HG03135 (cell line): ENCODE results near the gene MDFIC.

Experiments
- ATAC-seq: cut with Tn5 transposase; IDR thresholded peaks from one replicate; pipeline ENCODE4 v1.9.1; 2021; ENCODE audit warnings: mild to moderate bottlenecking, moderate library complexity; ENCODE audit not compliant: unreplicated experiment

MDFIC gene

DNA sequence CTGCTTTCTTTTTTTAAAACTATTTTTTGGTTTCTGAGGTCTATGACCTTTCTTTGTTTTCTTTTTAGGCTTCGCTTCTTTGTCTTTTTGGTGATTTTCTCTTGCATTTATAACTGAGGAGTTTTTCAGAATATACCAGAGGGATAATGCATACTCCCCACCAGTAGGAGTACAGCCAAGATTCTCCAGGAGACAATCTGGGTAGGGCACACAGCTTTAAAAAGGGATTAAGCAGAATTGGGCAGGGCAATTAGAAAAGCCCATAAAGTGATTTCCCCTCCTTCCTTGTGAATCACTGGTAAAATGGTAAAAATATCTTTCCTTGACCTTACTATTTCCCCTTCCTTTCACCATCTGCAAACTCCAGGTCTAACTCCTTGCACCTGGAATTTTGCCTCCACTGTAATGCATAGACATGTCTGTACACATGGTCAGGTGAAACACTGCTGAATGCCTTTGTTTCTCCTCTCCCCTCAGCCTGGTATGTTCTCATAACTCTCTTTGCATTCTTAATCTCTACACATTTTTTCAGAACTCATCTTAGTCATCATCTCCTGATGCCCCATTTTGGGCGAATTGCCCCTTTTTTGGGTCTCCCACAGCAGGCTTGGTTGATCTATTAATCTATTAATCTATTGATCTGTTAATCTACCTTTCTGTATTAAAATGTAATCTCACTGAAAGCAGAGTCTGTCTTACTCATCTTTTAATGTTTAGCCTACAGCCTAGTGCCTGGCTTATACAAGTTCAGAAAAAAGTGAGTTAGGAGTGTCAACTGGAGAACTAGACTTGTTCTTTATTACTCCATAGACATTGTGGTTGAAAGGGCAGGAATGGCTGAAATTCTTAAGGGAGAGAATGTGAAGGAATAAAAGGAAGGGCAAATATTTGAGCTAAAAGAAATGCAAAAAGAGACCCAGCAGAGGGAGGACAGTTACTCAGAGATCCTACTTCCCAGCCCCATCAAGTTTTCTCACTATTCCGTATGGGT is 64.6 kb downstream of the MDFIC start:
- ATAC-seq = no peak

DNA sequence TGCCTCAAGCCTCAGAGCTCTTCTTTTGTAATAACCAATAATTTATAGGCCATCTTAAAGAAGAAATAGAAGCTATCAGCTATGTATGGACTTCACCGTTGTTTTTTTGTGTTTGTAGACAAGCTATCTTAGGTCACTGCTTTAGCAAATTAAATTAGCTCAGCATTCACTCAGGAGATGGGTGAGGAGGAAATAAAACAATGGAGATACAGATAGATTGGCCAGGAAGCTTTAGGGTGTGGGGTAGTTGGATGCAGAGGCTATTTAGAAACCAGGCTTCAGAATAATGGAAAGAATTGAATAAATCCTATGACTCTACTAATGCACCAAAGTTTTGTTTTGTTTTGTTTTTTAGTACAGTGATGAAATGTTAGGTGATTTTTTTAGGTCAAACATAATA is 66.1 kb downstream of the MDFIC start:
- no peak for ATAC-seq

DNA sequence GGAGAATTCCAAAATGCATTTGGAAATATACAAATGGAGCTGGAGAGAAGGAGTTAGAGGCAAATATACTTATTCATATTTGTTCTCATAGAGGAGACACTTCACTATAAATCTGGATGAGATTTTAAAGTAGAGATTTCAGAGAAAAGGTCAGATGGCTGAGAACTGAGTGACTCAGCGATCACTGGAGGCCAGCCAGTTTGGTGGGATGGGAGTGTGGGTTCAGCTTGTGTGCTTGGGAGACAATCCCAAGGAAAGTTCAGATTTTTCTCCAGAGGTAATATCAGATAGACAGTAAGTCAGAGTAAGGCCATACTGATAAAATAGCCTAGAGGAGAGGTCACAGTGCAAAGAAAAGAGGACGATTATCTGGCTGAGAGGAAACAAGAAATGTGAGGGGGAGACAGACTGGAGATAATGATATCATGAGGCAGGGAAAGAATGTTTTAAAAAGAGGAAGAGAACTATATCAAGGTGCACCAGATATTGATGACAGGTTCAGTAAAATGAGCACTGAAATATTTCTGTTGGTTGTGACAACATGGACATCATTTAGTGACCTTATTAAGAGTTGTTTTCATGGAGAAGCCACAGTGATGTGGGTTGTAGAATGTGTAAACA is 67.0 kb downstream of the MDFIC start:
- no peak for ATAC-seq

GRCh38 chr7:114989531-114989930 is 67.6 kb downstream of the MDFIC start:
- no peak for ATAC-seq

GRCh38 chr7:114997487-114998404 is 75.9 kb downstream of the MDFIC start:
- no peak for ATAC-seq

GRCh38 chr7:115004121-115004520 is 82.2 kb downstream of the MDFIC start:
- ATAC-seq = no peak

GRCh38 chr7:115005251-115005650 is 83.4 kb downstream of the MDFIC start:
- no peak for ATAC-seq

DNA sequence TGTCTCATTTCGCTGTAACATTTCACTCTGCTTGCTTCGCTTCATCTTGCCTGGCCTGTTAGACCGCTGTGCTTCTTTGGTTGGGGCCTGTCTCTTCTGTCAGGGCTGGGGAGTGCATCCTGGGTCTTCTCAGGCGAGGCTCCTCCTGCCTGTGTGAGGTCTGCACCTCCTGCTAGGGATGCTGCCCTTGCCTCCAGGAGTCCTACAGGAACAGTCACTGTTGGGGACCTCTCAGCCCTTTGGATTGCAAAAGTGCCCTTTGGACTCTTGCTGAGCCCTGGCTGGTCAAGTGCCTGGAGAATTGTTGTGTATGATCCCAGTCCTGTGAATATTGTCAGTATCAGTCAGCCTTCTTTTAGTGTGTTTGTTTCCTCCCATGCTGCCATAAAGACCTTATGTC is 84.1 kb downstream of the MDFIC start:
- no peak for ATAC-seq

GRCh38 chr7:115007751-115008150 is 85.9 kb downstream of the MDFIC start:
- no peak for ATAC-seq

DNA sequence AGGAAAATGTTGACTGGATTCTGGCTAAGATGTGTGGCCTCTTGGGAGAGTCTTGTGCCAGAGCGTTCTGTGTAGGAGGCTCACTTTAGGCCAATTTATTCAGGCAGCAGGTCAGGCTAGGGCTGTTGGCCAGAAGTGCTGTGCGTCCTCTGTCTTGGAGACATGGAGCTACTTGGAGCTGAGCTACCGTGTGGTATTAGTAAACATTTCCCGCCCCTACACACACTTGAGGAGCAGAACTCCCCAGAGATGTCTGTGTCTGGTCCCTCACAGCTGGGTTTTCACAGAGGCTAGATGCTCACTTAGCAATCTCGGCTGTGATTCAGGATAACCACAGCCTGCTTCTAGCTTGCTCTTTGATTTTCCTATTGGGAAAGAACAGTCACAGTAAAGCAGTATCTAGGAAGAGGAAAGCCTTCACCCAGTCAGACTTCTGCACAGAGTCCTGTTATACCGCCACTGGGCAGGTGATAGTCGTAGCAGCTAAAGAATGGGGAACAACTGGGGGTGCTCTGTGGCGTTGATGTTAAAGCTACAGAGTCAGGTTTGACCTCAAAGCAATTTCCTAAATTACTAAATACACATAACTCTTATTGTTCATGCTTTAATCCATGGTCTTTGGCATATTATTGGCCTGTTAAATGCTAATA is 86.7 kb downstream of the MDFIC start:
- peak; percentile 46 for ATAC-seq

GRCh38 chr7:115009139-115009538 is 87.2 kb downstream of the MDFIC start:
- ATAC-seq = peak; percentile 61

DNA sequence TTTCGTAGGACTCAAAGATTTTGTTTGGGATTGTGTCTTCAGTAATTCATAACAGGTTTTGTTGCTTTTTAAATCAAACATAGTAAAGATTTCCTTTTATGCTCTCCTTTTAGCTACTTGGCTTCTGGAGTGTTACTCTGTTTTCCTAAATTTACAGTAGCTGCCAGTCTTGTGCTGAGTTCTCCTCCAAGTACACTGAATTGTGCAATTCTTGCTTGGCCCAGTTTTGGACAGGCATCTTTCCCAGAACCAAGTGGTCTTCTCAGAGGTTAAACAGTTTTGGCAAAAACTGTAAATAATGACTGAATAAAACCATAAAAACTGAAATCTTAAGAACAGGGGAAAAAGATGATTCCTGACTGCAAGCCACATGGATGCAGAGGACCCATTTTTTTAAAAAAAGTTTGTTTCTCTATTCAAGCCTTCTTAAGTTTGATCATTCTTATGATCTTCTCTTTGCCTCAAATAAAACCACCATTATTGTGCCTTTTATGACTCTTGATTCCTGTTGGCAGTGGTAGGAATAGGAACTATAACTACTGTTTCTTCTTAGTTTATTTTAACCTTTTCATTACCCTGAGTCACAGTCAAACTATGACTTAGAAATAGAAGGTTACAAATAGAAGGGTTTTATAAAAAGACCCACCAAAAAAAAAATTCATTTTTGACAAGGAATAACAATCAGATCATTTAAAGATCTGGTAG is 88.0 kb downstream of the MDFIC start:
- ATAC-seq = no peak

GRCh38 chr7:115010441-115010820 is 88.5 kb downstream of the MDFIC start:
- no peak for ATAC-seq

- ATAC-seq = no peak
These were observed 92.0 kb downstream of the MDFIC start for GRCh38 chr7:115013886-115014285.

DNA sequence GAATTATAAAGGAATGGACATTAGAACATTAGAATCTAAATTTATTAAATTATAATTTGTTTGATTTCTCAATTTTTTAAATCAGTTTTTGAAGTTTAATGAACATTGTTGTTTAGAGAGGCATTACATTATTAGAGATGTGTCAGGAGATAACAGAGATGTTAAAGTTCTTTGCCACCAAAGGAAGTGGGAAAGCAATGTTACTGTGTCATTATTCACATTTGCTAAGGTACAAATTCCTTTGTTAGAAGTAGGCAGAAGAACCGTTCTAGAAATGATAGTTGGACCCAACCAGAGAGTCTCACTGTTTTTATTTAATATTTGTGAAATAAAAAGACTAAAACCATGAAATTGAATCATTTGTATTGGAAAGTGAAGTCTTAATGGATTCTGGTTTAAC is 92.9 kb downstream of the MDFIC start:
- ATAC-seq = no peak

DNA sequence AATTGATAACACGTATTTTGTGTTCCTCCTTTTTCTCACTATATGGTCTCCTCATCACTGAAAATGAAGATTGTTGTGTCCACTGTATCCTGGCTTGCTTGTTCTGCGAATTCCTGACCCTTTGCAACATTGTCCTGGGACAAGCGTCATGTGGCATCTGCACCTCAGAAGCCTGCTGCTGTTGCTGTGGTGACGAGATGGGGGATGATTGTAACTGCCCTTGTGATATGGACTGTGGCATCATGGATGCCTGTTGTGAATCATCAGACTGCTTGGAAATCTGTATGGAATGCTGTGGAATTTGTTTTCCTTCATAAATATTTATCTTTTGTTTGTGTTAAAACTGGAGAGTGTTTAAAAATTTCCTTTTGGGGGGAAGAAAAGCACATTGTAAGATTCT is 93.7 kb downstream of the MDFIC start:
- no peak for ATAC-seq

DNA sequence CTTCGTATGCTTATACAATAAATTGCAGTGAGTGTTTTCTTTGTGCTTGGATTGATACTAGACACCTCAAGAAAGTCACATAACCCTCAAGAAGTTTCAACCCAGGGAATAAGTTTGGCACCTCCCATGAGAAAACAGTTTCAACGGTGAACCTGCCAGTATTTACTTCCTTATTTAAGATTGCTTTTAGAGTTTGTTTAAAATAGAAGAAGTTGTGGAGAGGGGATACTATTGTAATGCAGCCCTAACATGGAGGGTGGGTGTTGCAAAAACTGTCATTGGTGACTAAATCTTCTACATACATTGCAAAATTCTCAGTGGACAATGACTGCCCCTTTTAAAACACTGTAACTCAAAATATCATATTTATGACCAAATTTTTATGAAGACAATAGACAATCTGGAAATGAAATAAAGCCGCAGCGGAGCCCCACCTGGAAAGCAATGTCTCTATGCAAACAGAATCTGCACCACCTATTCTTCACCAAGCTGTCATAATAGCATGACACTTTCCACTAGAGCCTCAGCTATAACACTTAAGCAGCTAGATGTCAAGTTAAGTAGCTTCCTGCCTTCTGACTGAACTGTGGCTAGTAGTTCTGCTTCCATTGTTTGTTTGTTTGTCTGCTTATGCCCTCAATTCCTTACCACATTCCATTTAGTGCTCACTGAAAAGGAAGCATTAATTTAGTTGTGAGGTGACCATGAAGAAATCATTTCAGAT is 98.2 kb downstream of the MDFIC start:
- ATAC-seq = no peak

- ATAC-seq = no peak
These were observed 101.3 kb downstream of the MDFIC start for GRCh38 chr7:115023219-115023618.

- ATAC-seq = no peak
These were observed 102.4 kb downstream of the MDFIC start for GRCh38 chr7:115024276-115024675.
